Activated T-cell treated with anti-CD3 and anti-CD28 coated beads, Interleukin-2, amount 50 U/mL, for 1 hour (primary cell): ENCODE data around the gene TBCE.
A peak's percentile ranks its signal among the peaks of the same experiment; 100 is the strongest.

Experiments
- DNase-seq: peaks from one replicate; pipeline ENCODE4 v3.0.0-alpha.2; 2020

Gene TBCE

GRCh38 chr1:235367000-235367908, at the start of gene TBCE:
TSS of gene TBCE (plus strand) at chr1:235367427. CDS start at chr1:235380050, 12,623 bp downstream.
- DNase-seq, result peak; percentile 82

DNA sequence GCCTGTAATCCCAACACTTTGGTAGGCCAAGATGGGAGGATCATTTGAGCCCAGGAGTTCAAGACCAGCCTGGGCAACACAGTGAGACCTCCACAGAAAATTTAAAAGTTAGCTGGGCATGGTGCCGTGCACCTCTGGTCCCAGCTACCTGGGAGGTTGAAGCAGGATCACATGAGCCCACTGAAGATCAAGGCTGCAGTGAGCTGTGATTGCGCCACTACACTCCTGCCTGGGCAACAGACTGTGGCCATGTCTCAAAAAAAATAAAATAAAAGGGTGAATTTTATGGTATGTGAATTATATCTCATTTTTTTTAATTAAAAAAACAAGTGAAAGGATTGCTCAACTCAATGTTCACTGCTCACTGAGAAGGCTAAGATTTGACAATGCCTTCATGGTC, 48.0 kb upstream of the TBCE start:
- DNase-seq, result no peak

DNA sequence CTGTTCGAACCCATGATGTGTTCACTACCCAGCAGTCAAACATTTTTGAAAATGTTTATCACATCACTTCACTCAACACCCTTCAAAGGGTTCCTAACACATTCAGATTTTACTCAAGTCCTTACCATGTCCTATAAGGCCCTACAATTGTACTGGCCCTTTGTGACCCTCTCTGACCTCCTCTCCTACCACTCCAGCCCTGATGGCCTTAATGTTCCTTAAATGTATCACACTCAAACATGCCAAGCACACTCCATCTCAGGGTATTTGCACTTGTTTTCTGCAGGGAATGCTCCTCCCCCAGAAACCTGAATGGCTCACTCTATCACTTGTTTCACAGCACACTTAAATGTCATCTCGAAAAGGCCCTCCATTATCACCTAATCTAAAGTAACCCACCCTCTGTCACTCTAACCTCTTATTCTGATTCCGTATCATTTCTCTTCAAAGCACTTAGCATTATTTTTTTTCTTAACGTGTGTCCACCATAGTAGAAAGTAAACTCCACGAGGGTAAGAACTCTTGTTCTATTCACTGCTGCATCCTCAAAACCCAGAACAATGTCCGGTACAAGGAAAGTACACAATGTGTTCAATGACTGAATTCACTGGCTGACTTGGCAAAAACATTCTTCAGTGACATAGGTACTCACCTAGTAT, 46.6 kb upstream of the TBCE start:
- no peak for DNase-seq

DNA sequence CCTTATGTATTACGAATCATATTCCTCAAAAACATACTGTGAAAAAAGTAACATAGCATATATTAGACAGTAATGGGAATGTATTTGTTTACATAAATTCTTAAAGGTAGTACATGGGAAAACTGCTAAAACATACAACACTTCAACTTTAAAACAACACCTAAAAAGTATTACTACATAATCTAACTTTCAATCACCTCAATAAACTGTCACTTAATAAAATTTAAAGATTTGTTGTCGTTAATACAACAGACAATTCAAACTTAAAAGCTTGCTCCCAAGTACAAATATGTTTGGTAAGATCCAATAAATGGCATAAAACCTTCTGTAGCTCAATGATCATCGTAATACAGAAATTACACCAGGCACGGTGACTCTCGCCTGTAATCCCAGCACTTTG, 42.9 kb upstream of the TBCE start:
- DNase-seq, result no peak

DNA sequence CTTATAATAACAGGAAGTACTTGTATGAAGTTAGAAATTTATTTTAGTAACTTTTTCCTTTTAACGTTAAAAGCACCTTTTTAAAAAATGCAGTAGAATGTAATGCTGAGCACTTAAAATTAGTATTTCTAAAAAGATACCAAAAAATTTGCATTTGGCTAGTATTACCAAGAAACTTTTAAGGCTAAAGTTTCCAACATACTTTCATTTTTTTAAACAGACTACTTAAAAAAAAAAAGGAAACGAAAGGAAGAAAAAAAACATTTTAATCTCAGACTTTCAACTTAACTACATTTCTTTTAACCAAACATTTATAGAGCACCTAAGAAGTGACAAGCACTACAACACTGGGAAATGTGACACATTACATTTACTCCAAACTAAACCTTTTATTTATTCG, 42.1 kb upstream of the TBCE start:
- no peak for DNase-seq

- DNase-seq, result no peak
Observed at GRCh38 chr1:235325854-235326253, 41.4 kb upstream of the TBCE start.

GRCh38 chr1:235326719-235327558, 40.3 kb upstream of the TBCE start:
- peak; percentile 67 for DNase-seq

DNA sequence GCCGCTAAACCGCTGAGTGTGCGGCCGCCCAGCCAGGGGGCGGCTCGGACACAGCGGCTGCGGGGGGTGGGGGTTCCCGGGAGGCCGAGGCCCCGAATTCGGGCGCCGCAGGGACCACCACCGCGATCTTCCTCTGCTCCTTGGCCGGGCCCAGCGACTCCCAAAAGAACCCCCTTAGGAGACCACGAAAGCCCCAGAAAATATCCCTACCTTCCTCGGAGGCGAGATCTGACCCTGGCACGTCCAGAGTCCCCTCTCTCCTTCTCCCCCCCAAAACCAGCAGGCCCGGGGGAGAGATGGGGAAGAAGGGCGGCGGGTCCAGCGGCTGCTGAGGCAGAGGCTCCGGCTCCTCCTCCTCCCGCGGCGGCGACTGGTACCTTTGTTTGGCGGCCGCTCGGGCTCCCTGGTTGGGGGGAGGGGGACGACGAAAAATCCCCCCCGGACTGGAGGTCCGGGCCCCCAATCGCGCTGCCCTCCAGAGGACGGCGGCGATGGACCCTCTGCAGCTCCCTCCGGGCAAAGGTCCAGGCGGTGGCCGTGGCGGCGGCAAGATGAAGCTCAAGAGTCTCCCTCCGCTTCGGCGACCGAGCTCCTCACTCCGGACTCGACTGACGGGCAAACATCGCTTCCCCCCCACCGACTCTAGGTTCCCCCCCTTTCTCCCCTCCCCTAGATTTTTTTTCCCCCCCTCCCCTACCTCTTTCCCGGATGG, 39.5 kb upstream of the TBCE start, which contains the start of gene ARID4B:
Gene ARID4B, minus strand, starts transcription at position 621 of the 712 bp plus-strand sequence. CDS start 1,260 bp downstream, outside the sequence.
- peak; percentile 73 for DNase-seq

- peak; percentile 98 for DNase-seq
Observed at GRCh38 chr1:235328271-235329138, 38.7 kb upstream of the TBCE start, which contains the start of gene GGPS1. TSS of gene GGPS1 (plus strand) at chr1:235328570. CDS start at chr1:235335265, 6,695 bp downstream.

DNA sequence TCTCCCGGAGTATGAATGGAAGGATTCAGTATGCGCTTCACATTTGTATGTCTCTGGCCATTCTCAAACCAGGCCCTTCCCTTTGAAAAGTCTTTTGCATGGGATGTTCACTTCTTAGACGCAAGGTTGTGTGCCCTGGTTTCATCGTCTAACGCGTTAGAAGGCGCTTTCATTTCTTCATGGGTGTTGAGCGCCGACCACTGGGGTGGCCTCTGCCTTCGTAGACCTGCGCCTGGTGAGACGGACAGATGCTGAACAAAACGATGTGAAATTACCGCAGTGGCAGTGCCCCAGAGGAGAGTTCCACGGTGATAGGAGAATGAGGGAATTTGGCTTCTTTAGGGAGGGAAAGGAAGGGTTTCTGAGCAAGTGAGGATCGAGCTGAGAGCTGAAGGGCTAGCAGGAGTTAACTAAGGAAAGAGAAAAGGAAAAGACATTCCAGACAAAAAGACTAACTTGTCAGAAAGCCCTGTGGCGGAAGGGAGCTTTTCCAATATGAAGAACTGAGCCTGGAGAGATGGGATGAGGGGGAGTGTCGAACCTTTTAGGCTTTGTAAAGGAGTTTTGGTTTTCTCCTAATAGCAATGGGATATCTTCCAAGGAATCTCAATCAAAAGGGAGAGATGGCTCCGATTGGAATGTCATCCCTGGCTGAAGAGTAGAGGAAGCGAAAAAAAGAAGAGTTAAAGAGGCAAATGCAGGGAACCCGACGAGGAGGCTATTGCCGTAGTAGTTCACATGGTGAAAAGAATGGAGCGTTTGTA, 37.9 kb upstream of the TBCE start:
- peak; percentile 57 for DNase-seq

DNA sequence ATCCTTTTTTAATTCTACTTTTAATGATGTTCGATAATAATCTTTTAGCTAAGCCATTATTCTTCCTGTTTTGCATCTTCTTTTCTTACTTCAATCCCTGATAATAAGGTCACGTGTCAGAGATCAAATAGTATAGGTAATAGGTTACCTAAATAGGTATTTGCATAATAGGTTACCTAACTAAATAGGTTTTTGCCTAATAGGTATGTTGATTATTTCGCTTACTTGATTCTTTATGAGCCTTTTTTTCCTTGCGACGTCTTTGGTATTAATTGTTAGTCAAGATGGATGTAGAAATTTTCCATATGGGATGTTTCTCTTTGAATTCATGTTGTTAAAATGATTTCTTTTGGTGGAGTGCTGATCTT, 36.3 kb upstream of the TBCE start:
- no peak for DNase-seq

DNA sequence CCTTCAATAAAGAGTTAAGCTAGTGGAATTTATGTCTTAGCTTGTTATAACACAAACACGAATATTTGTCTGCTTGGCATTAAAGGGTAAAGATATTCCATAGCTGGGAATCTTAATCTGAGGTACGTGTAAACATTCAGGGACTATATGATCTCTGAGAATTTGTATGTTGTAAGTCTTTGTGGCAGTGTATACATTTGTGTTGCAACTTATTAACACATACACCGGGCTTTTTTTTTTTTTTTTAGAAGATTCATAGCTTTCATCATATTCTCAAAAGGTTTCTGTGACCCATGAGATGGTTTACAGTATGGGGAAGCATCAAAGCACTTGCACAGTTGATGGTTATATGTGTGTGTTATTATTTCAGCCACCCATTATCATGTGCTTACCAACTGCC, 35.8 kb upstream of the TBCE start:
- DNase-seq, result no peak

- DNase-seq, result no peak
Observed at GRCh38 chr1:235336903-235337302, 30.3 kb upstream of the TBCE start.

DNA sequence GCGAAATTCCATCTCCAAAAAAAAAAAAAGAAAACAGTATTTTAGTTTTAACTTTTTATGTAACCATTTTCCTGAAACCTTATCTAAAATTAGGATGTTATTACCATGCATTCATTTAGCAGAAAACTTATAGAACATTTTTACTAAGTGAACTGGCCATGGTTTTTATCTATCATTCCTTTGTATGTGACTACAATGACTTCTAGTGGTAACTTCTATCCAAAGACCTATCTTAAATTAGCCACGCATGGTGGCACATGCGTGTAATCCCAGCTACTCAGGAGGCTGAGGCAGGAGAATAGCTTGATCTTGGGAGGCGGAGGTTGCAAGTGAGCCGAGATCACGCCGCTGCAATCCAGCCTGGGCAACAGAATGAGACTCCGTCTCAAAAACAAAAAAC, 27.5 kb upstream of the TBCE start:
- no peak for DNase-seq

- no peak for DNase-seq
Observed at GRCh38 chr1:235341334-235341733, 25.9 kb upstream of the TBCE start.

- no peak for DNase-seq
Observed at GRCh38 chr1:235342039-235342438, 25.2 kb upstream of the TBCE start.

DNA sequence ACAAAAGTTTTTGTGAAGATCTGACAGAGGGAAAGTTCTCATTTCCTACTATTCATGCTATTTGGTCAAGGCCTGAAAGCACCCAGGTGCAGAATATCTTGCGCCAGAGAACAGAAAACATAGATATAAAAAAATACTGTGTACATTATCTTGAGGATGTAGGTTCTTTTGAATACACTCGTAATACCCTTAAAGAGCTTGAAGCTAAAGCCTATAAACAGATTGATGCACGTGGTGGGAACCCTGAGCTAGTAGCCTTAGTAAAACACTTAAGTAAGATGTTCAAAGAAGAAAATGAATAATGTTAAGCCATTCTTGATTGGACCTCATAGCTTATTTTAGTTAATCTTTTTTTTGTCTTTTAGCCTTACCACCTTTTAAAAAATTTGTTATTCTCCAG, 24.8 kb upstream of the TBCE start:
- DNase-seq, result no peak

DNA sequence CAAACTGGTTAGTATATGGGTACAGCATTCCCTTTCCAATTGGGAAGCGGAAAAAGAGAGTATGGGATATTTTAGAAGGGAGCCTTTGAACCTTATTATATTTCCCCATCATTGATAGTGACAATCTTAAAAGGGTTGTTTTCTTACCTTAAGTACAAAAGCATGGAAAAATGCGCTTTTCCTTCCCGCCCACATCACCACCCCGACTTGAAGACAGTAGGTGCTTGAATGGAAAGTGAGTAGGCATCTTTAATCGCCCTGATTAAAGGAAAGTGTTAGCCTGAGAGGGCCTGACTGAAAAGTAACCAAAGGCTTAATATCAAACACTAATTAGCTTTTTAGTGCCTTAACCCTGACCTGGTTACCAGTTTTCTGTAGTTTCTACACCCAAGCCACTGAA, 23.5 kb upstream of the TBCE start:
- DNase-seq, result no peak

- no peak for DNase-seq
Observed at GRCh38 chr1:235351441-235351840, 15.8 kb upstream of the TBCE start.

DNA sequence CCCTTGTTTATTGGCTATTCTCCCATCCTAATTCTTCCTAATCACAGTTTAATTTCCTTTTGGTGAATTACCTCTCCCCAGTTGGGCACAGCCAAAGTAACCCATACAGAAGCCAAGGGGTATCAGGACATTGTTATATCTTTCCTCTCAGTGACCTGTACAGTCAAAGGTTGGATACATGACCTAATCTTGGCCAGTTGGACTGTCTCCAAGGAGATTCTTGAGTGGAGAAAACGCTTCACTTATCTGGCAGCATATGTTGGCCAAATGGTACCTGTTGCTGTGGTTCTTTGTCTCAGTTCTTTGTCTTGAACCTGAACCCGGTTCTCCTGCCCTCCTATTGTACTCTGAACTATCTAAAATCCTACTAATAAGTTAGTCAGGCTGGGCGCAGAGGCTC, 15.3 kb upstream of the TBCE start:
- no peak for DNase-seq
